ENCODE results near the gene C13orf42.

Gene C13orf42

GRCh38 chr13:51105046-51105445 lies 6.0 kb downstream of the C13orf42 start:
- no peak for TF ChIP-seq CTCF (IDR thresholded peaks at IDR 0.05; ENCODE audit: unreplicated experiment in 3 of 3)
- Mint-ChIP-seq H3K4me3 (no peak overlapping the region), H3K9me3 (no peaks in the 10 kb centered on the region), H3K27me3 (ENCODE audit: low read depth) (peaks cover 3% of the 10 kb centered on the region), H3K27ac (no peak overlapping the region), H3K4me1 (peaks cover 5% of the 10 kb centered on the region), H3K36me3 (ENCODE audit: low read depth) (no peaks in the 10 kb centered on the region)

- TF ChIP-seq CTCF (IDR thresholded peaks at IDR 0.05; ENCODE audit: unreplicated experiment in 3 of 3): no peak
- no peaks in the 10 kb centered on the region for H3K9me3 Mint-ChIP-seq
- peaks cover 5% of the 10 kb centered on the region for H3K4me1 Mint-ChIP-seq
- peak overlapping the region in 1 of 3 experiments; percentile 49 for H3K27ac Mint-ChIP-seq
- peaks cover 3% of the 10 kb centered on the region for H3K27me3 Mint-ChIP-seq (ENCODE audit: low read depth)
- no peak overlapping the region for H3K4me3 Mint-ChIP-seq
- H3K36me3 Mint-ChIP-seq (ENCODE audit: low read depth): no peaks in the 10 kb centered on the region
Measured at GRCh38 chr13:51101636-51102235, 9.3 kb downstream of the C13orf42 start.

- Mint-ChIP-seq H3K36me3 (ENCODE audit: low read depth) (no peaks in the 10 kb centered on the region), H3K4me3 (no peak overlapping the region), H3K4me1 (peaks cover 5% of the 10 kb centered on the region), H3K27me3 (ENCODE audit: low read depth) (peaks cover 3% of the 10 kb centered on the region), H3K27ac (no peak overlapping the region), H3K9me3 (peaks cover 6% of the 10 kb centered on the region)
- TF ChIP-seq CTCF (IDR thresholded peaks at IDR 0.05; ENCODE audit: unreplicated experiment in 3 of 3): no peak
Measured at GRCh38 chr13:51097353-51098043, 13.6 kb downstream of the C13orf42 start.

GRCh38 chr13:51096131-51096530 lies 14.9 kb downstream of the C13orf42 start:
- no peaks in the 10 kb centered on the region for H3K4me1 Mint-ChIP-seq

GRCh38 chr13:51093574-51093973 lies 17.5 kb downstream of the C13orf42 start:
- no peak for TF ChIP-seq CTCF (IDR thresholded peaks at IDR 0.05; ENCODE audit: unreplicated experiment in 3 of 3)
- H3K36me3 Mint-ChIP-seq (ENCODE audit: low read depth): no peaks in the 10 kb centered on the region
- peak overlapping the region; percentile 54 to 90 (median 72) for H3K27ac Mint-ChIP-seq
- H3K9me3 Mint-ChIP-seq: peaks cover 6% of the 10 kb centered on the region
- no peaks in the 10 kb centered on the region for H3K4me1 Mint-ChIP-seq
- H3K4me3 Mint-ChIP-seq: no peak overlapping the region
- peaks cover 12% of the 10 kb centered on the region for H3K27me3 Mint-ChIP-seq (ENCODE audit: low read depth)

More at GRCh38 chr13:51096131-51096530, 14.9 kb downstream of the C13orf42 start:
- H3K36me3 Mint-ChIP-seq (ENCODE audit: low read depth): no peaks in the 10 kb centered on the region
- H3K4me3 Mint-ChIP-seq: no peak overlapping the region
- no peak for TF ChIP-seq CTCF (IDR thresholded peaks at IDR 0.05; ENCODE audit: unreplicated experiment in 3 of 3)
- H3K27ac Mint-ChIP-seq: no peak overlapping the region
- H3K9me3 Mint-ChIP-seq: peaks cover 6% of the 10 kb centered on the region
- H3K27me3 Mint-ChIP-seq (ENCODE audit: low read depth): peaks cover 8% of the 10 kb centered on the region

- peaks cover 12% of the 10 kb centered on the region for H3K27me3 Mint-ChIP-seq (ENCODE audit: low read depth)
- H3K4me1 Mint-ChIP-seq: peaks cover under 1% of the 10 kb centered on the region
Measured at GRCh38 chr13:51091839-51092238, 19.2 kb downstream of the C13orf42 start.

More at GRCh38 chr13:51091839-51092238, 19.2 kb downstream of the C13orf42 start:
- H3K27ac Mint-ChIP-seq: no peak overlapping the region
- H3K9me3 Mint-ChIP-seq: peaks cover 6% of the 10 kb centered on the region
- H3K36me3 Mint-ChIP-seq (ENCODE audit: low read depth): no peaks in the 10 kb centered on the region
- H3K4me3 Mint-ChIP-seq: no peak overlapping the region
- TF ChIP-seq CTCF (IDR thresholded peaks at IDR 0.05; ENCODE audit: unreplicated experiment in 3 of 3): no peak

Data from nephron (organoid).